ENCODE data around the gene TMEM60. TPM values are rescaled to one million over a fixed set of nuclear protein-coding genes. Genes with fewer than 3 reads are reported as not detected.
A peak's percentile ranks its signal among the peaks of the same experiment; 100 is the strongest.
"Not testable (repeated sequence)": the region's sequence is repeated elsewhere in the genome, so short reads cannot be mapped to it uniquely, and the experiment has no call there.

Gene TMEM60
- 9.0 and 11.0 TPM in 2 replicates for total RNA-seq

GRCh38 chr7:77798394-77799077 is at the start of gene TMEM60, which contains the start of gene PHTF2:
Gene TMEM60 (minus strand): TSS chr7:77798434. CDS start chr7:77794373, 4,061 bp downstream.
Gene PHTF2 (plus strand): TSS chr7:77798773.
- H3K36me3 Mint-ChIP-seq (ENCODE audit: low read depth) = peaks cover 15% of the 10 kb centered on the region
- no peaks in the 10 kb centered on the region for H3K27me3 Mint-ChIP-seq (ENCODE audit: insufficient read depth)
- H3K27ac Mint-ChIP-seq = peak within 1 kb of the TSS; percentile 92

GRCh38 chr7:77846317-77847092 is 48.3 kb upstream of the TMEM60 start:
- Mint-ChIP-seq H3K4me3 (no peak overlapping the region), H3K36me3 (ENCODE audit: low read depth) (peaks cover 8% of the 10 kb centered on the region), H3K4me1 (ENCODE audit: low read depth) (no peaks in the 10 kb centered on the region), H3K27ac (no peak overlapping the region), H3K9me3 (no peaks in the 10 kb centered on the region), H3K27me3 (ENCODE audit: insufficient read depth) (no peaks in the 10 kb centered on the region)
- intact Hi-C loops (cut with micrococcal nuclease) = no loop called here
- no peak for DNase-seq (ENCODE audit: low spot score)

More at GRCh38 chr7:77798394-77799077, at the start of gene TMEM60, which contains the start of gene PHTF2:
- Mint-ChIP-seq H3K4me1 (ENCODE audit: low read depth) (peaks cover 59% of the 10 kb centered on the region), H3K4me3 (peak within 1 kb of the TSS; percentile 95), H3K9me3 (no peaks in the 10 kb centered on the region)
- intact Hi-C loops (cut with micrococcal nuclease) = loop anchor here (1.0 to 10.0 kb wide), 5 partner anchors 102 to 384 kb away; partner anchors contain the start of genes GSAP and RSBN1L
- DNase-seq (ENCODE audit: low spot score) = peak; percentile 90

GRCh38 chr7:77843194-77843593 is 45.0 kb upstream of the TMEM60 start:
- H3K27ac Mint-ChIP-seq = no peak overlapping the region
- DNase-seq (ENCODE audit: low spot score) = no peak
- H3K9me3 Mint-ChIP-seq = no peaks in the 10 kb centered on the region
- H3K4me3 Mint-ChIP-seq = no peak overlapping the region
- intact Hi-C loops (cut with micrococcal nuclease) = no loop called here
- H3K36me3 Mint-ChIP-seq (ENCODE audit: low read depth) = peaks cover 7% of the 10 kb centered on the region
- no peaks in the 10 kb centered on the region for H3K27me3 Mint-ChIP-seq (ENCODE audit: insufficient read depth)
- peaks cover 3% of the 10 kb centered on the region for H3K4me1 Mint-ChIP-seq (ENCODE audit: low read depth)

- H3K27ac Mint-ChIP-seq = no peak overlapping the region
- peaks cover 3% of the 10 kb centered on the region for H3K9me3 Mint-ChIP-seq
- no peak overlapping the region for H3K4me3 Mint-ChIP-seq
- intact Hi-C loops (cut with micrococcal nuclease) = no loop called here
- no peak for DNase-seq (ENCODE audit: low spot score)
- H3K36me3 Mint-ChIP-seq (ENCODE audit: low read depth) = peaks cover 6% of the 10 kb centered on the region
- peaks cover 8% of the 10 kb centered on the region for H3K4me1 Mint-ChIP-seq (ENCODE audit: low read depth)
- no peaks in the 10 kb centered on the region for H3K27me3 Mint-ChIP-seq (ENCODE audit: insufficient read depth)
These were observed 41.7 kb upstream of the TMEM60 start for GRCh38 chr7:77839919-77840318.

GRCh38 chr7:77838929-77839491 is 40.8 kb upstream of the TMEM60 start:
- H3K4me3 Mint-ChIP-seq = no peak overlapping the region

GRCh38 chr7:77837966-77838365 is 39.7 kb upstream of the TMEM60 start:
- no peak for DNase-seq (ENCODE audit: low spot score)
- H3K4me3 Mint-ChIP-seq = no peak overlapping the region
- peaks cover 25% of the 10 kb centered on the region for H3K4me1 Mint-ChIP-seq (ENCODE audit: low read depth)
- peaks cover 3% of the 10 kb centered on the region for H3K9me3 Mint-ChIP-seq
- no peaks in the 10 kb centered on the region for H3K27me3 Mint-ChIP-seq (ENCODE audit: insufficient read depth)
- intact Hi-C loops (cut with micrococcal nuclease) = no loop called here
- H3K36me3 Mint-ChIP-seq (ENCODE audit: low read depth) = peaks cover 6% of the 10 kb centered on the region
- no peak overlapping the region for H3K27ac Mint-ChIP-seq

More at GRCh38 chr7:77838929-77839491, 40.8 kb upstream of the TMEM60 start:
- Mint-ChIP-seq H3K36me3 (ENCODE audit: low read depth) (peaks cover 6% of the 10 kb centered on the region), H3K27me3 (ENCODE audit: insufficient read depth) (no peaks in the 10 kb centered on the region), H3K4me1 (ENCODE audit: low read depth) (peaks cover 17% of the 10 kb centered on the region), H3K27ac (no peak overlapping the region), H3K9me3 (peaks cover 3% of the 10 kb centered on the region)
- intact Hi-C loops (cut with micrococcal nuclease) = no loop called here
- no peak for DNase-seq (ENCODE audit: low spot score)

- Mint-ChIP-seq H3K4me1 (ENCODE audit: low read depth) (peaks cover 27% of the 10 kb centered on the region), H3K36me3 (ENCODE audit: low read depth) (peaks cover 6% of the 10 kb centered on the region), H3K4me3 (no peak overlapping the region), H3K27me3 (ENCODE audit: insufficient read depth) (no peaks in the 10 kb centered on the region), H3K9me3 (peaks cover 3% of the 10 kb centered on the region), H3K27ac (no peak overlapping the region)
- DNase-seq (ENCODE audit: low spot score) = no peak
- intact Hi-C loops (cut with micrococcal nuclease) = no loop called here
These were observed 39.0 kb upstream of the TMEM60 start for GRCh38 chr7:77837275-77837674.

- H3K9me3 Mint-ChIP-seq; H3K4me3 Mint-ChIP-seq; DNase-seq (ENCODE audit: low spot score); H3K27ac Mint-ChIP-seq; H3K27me3 Mint-ChIP-seq (ENCODE audit: insufficient read depth); intact Hi-C loops (cut with micrococcal nuclease); H3K36me3 Mint-ChIP-seq (ENCODE audit: low read depth): not testable (repeated sequence)
- H3K4me1 Mint-ChIP-seq (ENCODE audit: low read depth) = peaks cover 33% of the 10 kb centered on the region
These were observed 38.2 kb upstream of the TMEM60 start for GRCh38 chr7:77836425-77836824.

GRCh38 chr7:77833136-77833535 is 34.9 kb upstream of the TMEM60 start:
- Mint-ChIP-seq H3K27me3 (ENCODE audit: insufficient read depth) (no peaks in the 10 kb centered on the region), H3K36me3 (ENCODE audit: low read depth) (peaks cover 4% of the 10 kb centered on the region), H3K4me1 (ENCODE audit: low read depth) (peaks cover 42% of the 10 kb centered on the region), H3K27ac (peak overlapping the region; percentile 21), H3K9me3 (peaks cover 3% of the 10 kb centered on the region), H3K4me3 (no peak overlapping the region)
- intact Hi-C loops (cut with micrococcal nuclease) = no loop called here
- no peak for DNase-seq (ENCODE audit: low spot score)

- no peak for DNase-seq (ENCODE audit: low spot score)
- intact Hi-C loops (cut with micrococcal nuclease) = no loop called here
- no peak overlapping the region for H3K27ac Mint-ChIP-seq
- H3K4me1 Mint-ChIP-seq (ENCODE audit: low read depth) = peaks cover 38% of the 10 kb centered on the region
- H3K4me3 Mint-ChIP-seq = no peak overlapping the region
- H3K27me3 Mint-ChIP-seq (ENCODE audit: insufficient read depth) = no peaks in the 10 kb centered on the region
- peaks cover 4% of the 10 kb centered on the region for H3K36me3 Mint-ChIP-seq (ENCODE audit: low read depth)
- peaks cover 3% of the 10 kb centered on the region for H3K9me3 Mint-ChIP-seq
These were observed 33.7 kb upstream of the TMEM60 start for GRCh38 chr7:77831953-77832352.

GRCh38 chr7:77831481-77831880 is 33.2 kb upstream of the TMEM60 start:
- intact Hi-C loops (cut with micrococcal nuclease) = no loop called here
- H3K36me3 Mint-ChIP-seq (ENCODE audit: low read depth) = peaks cover 4% of the 10 kb centered on the region
- H3K27ac Mint-ChIP-seq = no peak overlapping the region
- peaks cover 43% of the 10 kb centered on the region for H3K4me1 Mint-ChIP-seq (ENCODE audit: low read depth)
- H3K4me3 Mint-ChIP-seq = no peak overlapping the region
- no peak for DNase-seq (ENCODE audit: low spot score)
- peaks cover 1% of the 10 kb centered on the region for H3K27me3 Mint-ChIP-seq (ENCODE audit: insufficient read depth)
- H3K9me3 Mint-ChIP-seq = peaks cover 2% of the 10 kb centered on the region

GRCh38 chr7:77830649-77831355 is 32.6 kb upstream of the TMEM60 start:
- no peak for DNase-seq (ENCODE audit: low spot score)
- Mint-ChIP-seq H3K27ac (no peak overlapping the region), H3K27me3 (ENCODE audit: insufficient read depth) (peaks cover 2% of the 10 kb centered on the region), H3K4me3 (no peak overlapping the region), H3K9me3 (peaks cover 1% of the 10 kb centered on the region), H3K4me1 (ENCODE audit: low read depth) (peaks cover 46% of the 10 kb centered on the region), H3K36me3 (ENCODE audit: low read depth) (peaks cover 6% of the 10 kb centered on the region)
- intact Hi-C loops (cut with micrococcal nuclease) = no loop called here
